ENCODE data around the gene CDH26.

Gene CDH26

GRCh38 chr20:60057123-60057865, 99.1 kb downstream of the CDH26 start:
- TF ChIP-seq CTCF (IDR thresholded peaks at IDR 0.05), result peak; percentile 87

- TF ChIP-seq CTCF (IDR thresholded peaks at IDR 0.05), result no peak
Observed at GRCh38 chr20:60057866-60058807, 99.9 kb downstream of the CDH26 start.

DNA sequence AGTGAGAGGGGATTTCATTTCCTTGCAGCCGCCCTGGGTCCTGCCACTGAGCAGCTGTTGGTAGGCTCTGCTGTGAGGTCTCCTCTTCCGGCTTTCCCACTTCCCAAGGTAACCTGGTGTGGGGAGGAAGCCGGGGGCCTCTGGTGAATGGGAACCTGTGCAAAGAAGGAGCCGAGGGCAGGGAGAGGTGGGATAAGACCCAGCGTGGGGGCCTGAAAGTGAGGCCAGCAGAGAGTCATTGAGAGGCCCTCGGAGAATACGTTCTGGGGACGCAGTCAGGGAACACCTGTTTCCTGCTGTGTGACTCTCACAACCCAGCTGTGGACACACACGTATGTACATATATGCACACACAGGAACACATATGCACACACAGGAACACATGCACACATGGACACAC, 100.7 kb downstream of the CDH26 start:
- TF ChIP-seq CTCF (IDR thresholded peaks at IDR 0.05), result no peak

DNA sequence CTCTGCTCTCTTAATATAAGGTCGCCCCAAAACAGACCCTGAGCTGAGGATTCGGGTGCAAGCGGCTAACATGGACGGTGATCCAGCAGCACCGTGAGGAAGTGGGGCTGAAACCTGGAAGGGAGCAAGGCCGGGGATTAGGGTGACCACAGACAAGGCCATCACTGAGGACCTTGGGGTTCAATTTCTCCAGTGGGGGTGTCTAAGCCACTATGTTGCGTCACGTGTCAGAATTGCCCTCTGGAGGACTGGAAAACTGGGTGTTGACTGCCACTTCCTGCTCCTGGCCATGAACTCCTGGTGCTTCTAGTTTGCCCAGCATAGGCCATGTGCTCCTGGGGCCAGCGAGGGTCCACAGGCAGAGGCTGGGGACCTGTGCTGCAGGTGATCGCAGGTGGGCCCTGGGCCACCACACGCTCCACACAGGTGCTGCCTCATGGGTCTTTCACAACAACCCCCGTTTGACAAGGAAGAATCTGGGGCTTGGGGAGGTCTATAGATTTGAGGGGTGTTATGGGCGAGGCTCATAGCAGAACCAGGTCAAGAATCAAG, 101.9 kb downstream of the CDH26 start:
- TF ChIP-seq CTCF (IDR thresholded peaks at IDR 0.05), result no peak

GRCh38 chr20:60060593-60060992, 102.4 kb downstream of the CDH26 start:
- TF ChIP-seq CTCF (IDR thresholded peaks at IDR 0.05), result no peak

- TF ChIP-seq CTCF (IDR thresholded peaks at IDR 0.05), result no peak
Observed at GRCh38 chr20:60062431-60063047, 104.3 kb downstream of the CDH26 start.

- TF ChIP-seq CTCF (IDR thresholded peaks at IDR 0.05), result no peak
Observed at GRCh38 chr20:60063048-60063451, 104.8 kb downstream of the CDH26 start.
